ENCODE measurements around the gene MATCAP1.
A peak's percentile ranks its signal among the peaks of the same experiment; 100 is the strongest.

The MATCAP1 gene

DNA sequence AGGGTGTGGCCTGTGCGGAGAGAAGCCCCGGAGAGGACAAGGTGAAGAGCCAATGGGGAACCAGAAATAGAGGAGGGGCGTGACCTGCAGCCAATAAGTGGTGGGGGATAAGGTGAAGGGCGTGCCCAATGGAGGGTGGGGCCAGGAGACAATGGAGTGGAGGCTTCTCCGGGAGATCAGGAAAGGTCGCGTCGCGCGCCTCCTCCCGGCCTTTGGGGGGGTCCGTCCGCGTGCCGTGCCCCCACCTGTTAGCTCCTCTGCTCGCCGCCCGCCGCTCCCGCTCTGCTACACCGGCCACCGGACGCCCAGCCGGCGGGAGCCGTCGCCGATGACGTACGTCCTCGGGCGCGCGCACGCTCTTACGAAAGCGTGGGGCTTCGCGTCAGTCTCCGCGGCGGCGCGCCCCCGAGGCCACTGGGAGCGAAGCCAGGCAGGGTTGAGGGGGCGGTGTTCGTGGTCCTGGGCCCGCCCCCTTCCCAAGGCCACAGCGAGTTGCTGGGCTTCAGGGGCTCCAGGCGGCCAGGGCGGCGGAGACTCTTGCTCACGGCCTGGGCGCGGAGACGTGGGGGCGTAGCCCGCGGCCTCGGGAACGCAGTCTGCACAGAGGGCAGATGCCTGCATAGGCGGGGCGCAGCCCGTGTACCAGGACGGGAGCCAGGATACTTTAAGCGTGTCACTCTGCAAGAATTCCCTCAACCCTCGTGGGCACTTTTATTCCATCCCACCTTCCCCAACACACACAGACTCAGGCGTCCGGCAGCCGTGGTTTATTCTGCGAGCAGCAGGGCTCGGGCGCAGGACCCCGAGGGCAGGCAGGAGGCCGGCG is at the start of gene MATCAP1:
TSS of gene MATCAP1 (minus strand) at position 337 of the 826 bp plus-strand sequence. CDS start 3,353 bp downstream, outside the sequence.
- peak; percentile 96 for DNase-seq

DNA sequence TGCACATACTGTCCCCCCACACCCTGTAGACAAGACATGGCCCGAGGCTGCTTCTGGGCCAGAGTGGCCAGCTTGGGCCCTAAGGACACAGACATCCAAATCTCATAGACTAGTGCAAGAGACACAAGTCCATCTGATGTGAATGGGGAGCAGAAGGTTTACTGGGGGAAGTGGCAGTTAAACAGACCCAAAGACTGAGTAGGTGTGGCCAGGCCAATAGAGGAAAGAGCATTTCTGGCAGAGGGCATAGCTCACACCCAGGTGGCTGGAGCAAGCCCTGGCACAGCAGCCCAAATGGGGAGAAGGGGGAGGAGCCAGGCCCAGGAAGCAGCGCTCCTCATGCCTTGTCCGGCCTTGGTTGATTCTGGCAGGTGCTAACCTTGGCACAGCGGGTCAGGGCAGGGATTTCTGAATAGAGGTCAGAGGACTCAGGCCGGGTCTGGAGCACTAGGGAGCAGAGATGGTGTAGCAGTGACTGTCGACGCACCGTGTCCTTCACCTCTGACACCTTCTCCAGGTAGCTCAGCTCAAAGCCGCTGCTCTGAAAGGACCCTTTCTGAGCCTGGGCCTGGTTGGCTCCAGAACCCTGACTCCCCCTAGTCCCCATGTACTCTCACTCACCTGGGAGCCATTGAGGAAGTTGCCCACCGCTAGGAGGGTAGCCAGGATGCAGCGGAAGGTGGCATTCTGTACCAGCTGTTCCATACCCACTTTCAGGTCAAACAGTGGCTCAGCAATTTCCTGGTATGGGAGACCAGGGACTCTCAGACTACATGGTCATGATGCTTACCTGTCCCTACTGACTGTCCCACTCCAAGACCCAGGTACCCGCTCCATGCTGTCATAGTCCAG is 47.3 kb upstream of the MATCAP1 start:
- DNase-seq = no peak

GRCh38 chr16:67229906-67230808 is 46.4 kb upstream of the MATCAP1 start:
- no peak for DNase-seq

- no peak for DNase-seq
These were observed 45.1 kb upstream of the MATCAP1 start for GRCh38 chr16:67228905-67229304.

GRCh38 chr16:67228034-67228785 is 44.4 kb upstream of the MATCAP1 start:
- no peak for DNase-seq

DNA sequence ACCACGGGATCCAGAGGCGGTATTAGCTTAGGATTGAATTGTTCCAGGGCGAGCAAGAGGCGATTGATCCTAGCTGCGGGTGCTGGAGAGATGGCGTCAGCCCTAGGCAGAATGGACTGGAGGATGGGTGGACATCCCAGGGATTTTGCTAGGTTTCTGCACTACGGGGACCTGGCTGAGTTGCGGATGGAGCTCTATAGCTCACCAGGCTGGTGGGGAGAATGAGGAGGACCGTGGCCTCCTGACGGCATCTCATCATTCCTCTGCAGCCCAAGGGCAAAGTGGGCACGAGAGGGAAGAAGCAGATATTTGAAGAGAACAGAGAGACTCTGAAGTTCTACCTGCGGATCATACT is 43.8 kb upstream of the MATCAP1 start:
- no peak for DNase-seq

DNA sequence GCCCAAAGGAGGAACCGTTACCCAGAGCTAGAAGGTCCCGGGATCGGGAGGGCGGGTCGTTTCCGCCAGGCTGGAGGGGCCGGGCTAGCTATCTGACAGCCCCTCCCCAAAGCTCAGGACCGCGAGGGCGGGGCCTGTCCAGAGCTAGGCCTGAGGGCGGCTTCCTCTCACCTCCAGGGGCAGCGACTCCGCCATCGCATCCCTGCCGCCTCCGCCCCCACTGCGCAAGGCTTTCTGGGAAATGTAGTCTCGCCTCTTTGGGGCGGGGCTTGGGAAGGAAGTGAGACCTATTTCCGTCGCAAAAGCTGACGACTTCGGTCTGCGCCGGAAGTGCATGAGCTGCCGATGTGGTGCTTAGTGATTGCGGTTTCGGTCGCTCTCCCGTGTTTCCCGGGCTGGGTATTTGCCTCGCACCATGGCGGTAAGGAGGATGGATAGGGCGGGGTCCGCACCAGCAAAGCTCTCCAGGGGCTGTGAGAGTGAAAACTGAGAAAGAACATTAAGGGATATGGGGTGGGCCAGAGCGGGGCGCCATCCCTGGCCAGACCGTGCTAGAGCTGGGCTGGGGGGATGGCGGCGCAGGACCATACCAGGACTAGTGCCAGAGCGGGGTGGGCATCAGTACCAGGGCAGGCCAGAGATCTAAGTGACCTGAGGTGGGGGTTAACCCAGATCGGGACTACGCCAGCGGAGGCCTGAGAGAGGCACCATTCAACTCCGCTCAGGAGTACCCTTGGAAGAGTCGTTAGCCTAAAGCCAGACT is 43.2 kb upstream of the MATCAP1 start, which contains the start of gene TMEM208:
TSS of gene TMEM208 (plus strand) at position 327 of the 763 bp plus-strand sequence. CDS start at position 416, 89 bp downstream.
- DNase-seq = peak; percentile 97

- DNase-seq = no peak
These were observed 42.6 kb upstream of the MATCAP1 start for GRCh38 chr16:67226295-67226803.

- DNase-seq = no peak
These were observed 40.2 kb upstream of the MATCAP1 start for GRCh38 chr16:67223992-67224391.

DNA sequence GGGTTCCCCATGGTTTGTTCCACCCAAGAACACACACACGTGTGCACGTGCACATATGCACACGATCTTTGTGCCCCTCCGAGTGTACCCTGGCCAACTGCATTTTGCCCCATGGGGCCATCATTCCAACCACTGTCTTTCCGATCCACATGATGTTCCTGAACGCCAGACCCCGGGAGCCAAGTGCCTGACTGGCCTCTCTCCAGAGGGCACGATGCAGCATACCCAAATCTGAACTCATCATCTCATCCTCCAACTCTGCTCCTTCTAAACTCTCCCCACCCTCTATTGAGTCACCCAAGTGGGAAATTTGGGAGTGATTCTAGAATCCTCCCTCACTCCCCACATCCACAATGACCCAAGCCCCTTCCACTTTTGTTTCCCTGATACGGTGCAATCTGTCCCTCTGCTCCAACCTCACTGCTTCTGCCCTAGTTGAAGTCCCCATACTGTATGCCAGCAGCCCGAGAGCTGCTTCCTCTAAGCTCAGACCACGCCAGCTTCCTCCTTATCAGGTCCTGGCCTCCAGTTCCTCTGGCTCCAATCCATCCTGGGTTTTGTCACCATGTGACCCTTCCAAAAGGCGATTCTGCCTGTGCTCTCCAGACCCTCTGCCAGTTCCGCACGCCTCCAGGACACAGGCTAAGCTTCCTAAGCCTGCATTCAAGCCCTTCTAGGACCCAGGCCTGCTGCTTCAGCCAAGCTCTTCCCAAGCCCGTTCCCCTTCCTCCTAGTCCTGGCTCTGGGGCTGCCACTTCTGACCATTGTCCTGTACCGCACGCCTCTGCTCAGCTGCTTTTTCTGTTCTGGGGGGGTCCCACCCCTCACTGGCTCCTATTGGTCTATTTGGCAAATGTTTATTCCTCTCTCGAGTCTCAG is 33.1 kb upstream of the MATCAP1 start:
- DNase-seq = no peak

GRCh38 chr16:67215706-67216105 is 31.9 kb upstream of the MATCAP1 start:
- DNase-seq = no peak

DNA sequence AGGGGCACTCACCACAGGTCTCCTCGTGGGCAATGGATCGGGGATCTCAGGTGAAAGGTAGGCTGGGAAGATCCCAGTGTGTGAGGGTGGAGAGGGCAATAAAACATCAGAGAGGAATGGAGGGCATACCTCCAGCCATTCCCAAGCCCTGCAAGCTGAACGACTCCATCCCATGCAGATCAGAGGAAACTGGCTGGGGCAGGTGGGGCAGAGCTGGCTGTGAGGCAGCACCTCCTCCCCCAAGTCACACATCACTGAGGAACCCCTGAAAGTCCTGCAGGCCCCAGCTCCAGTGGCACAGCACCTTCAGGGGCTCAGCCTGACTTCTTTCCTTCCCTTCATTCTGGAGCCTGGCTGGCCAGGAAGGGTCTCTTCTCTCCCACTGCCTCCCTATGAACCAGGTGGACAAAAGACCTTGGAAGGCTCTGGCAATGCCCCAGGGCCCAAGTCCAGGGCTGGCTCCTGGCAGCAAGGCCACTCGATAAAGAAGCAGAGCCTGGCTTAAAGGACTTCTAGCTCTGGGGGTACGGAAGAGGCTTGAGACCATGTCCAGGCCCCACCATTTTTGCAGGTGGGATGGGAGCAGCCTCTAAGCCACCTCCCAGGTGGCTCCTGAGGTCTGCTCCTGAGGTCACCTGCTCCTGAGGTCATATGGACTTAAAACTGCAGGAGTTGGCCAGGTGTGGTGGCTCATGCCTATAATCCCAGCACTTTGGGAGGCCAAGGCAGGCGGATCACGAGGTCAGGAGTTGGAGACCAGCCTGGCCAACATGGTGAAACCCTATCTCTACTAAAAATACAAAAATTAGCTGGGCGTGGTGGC is 29.6 kb upstream of the MATCAP1 start:
- DNase-seq = no peak

GRCh38 chr16:67212766-67213165 is 29.0 kb upstream of the MATCAP1 start:
- DNase-seq = no peak

DNA sequence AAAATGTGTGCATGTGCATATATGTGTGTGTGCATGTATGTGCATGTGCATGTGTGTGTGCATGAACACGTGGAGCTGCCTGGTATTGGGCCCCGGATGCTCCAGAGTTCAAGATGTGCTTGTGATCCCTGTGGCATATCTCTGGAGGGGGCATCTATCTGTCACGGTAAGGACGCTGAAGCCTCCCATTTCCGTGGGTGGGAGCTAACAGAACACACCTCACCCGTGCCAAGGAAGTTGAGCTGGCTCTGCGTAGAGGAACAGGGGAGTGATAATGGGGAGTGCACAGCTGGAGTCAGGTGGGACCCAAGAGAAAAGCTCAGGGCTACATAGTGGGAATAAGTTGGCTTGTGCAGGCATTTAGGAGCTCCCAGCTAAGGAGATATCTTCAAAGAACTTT is 27.9 kb upstream of the MATCAP1 start:
- DNase-seq = no peak

GRCh38 chr16:67210069-67210937 is 26.5 kb upstream of the MATCAP1 start:
- DNase-seq = no peak

DNA sequence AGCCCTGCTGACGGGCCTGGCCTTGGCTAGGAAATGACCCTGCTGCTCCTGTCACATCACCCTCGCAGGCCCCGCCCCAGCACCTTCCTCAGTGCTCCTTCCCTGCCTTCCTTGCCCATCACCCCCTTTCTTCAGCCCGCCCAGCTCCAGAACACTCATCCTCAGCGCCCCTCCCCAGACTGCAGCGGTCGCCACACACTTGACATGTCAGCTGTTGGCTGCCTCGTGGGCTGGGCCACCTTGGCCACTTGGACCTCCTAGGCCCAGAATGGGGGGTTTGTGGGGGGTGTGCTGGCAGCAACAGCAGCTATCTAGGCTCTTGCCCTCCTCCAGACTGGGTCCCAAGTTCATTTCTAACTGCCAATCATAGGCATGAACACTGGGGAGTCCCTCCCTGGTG is 25.8 kb upstream of the MATCAP1 start:
- DNase-seq = no peak

- no peak for DNase-seq
These were observed 24.6 kb upstream of the MATCAP1 start for GRCh38 chr16:67208154-67208896.
